SU-DHL-6 (cell line): ENCODE data around the gene PTPN1.

Experiments
- CTCF ChIP-seq: fragments of 200-600 bp; sonication (generic); IDR thresholded peaks from one replicate; pipeline ENCODE4 v1.5.1; 2017; ENCODE audit warnings: antibody characterized with exemption, mild to moderate bottlenecking, low read length, moderate library complexity; ENCODE audit not compliant: insufficient read depth, poor library complexity, severe bottlenecking
- EZH2phosphoT487 ChIP-seq: fragments of 200-600 bp; sonication (generic), shearing (Covaris generic); conservative IDR thresholded peaks from 2 replicates; pipeline ENCODE4 v1.6.1; 2018; ENCODE audit warnings: mild to moderate bottlenecking, antibody characterized with exemption, low read length, moderate library complexity, mixed read lengths

- TF ChIP-seq CTCF (no peak), EZH2phosphoT487 (no peak)
Measured at GRCh38 chr20:50498071-50498776, 12.0 kb upstream of the PTPN1 start.
